ENCODE measurements around the gene MTA3. TPM values are rescaled to one million over a fixed set of nuclear protein-coding genes. Genes with fewer than 3 reads are reported as not detected.

The MTA3 gene
- total RNA-seq, 1 donor from 2014 or later, result 26.8 TPM

GRCh38 chr2:42793334-42794270 lies 225.2 kb downstream of the MTA3 start:
- H3K9me3 Mint-ChIP-seq, result no peaks in the 10 kb centered on the region
- ChIA-PET POLR2A (interaction anchor here (0.9 to 6.1 kb wide), 3 partner anchors 17 to 802 kb away, joined by 3 to 146 read pairs (median 4); partner anchors contain the start of gene THADA), CTCF (interaction anchor here (1.4 kb wide), 1 partner anchor 17 kb away, joined by 5 read pairs; no protein-coding TSS in a partner anchor)
- peaks cover 2% of the 10 kb centered on the region for H3K36me3 Mint-ChIP-seq (ENCODE audit: low read depth)
- intact Hi-C loops (cut with micrococcal nuclease), result loop anchor here (2.0 to 10.0 kb wide), 3 partner anchors 131 to 299 kb away; partner anchors contain the start of gene MTA3
- DNase-seq (no peak), ATAC-seq (ENCODE audit: low read depth) (peak; percentile 3)
- H3K27me3 Mint-ChIP-seq, result no peaks in the 10 kb centered on the region
- peak overlapping the region; percentile 92 for H3K4me3 Mint-ChIP-seq
- peaks cover 47% of the 10 kb centered on the region for H3K4me1 Mint-ChIP-seq
- peak overlapping the region; percentile 67 for H3K27ac Mint-ChIP-seq
- TF ChIP-seq CTCF (IDR thresholded peaks at IDR 0.05), result no peak

- no peak for ATAC-seq (ENCODE audit: low read depth)
- CTCF ChIA-PET, result interaction anchor here (1.4 kb wide), 1 partner anchor 16 kb away, joined by 5 read pairs; no protein-coding TSS in a partner anchor
These were observed 226.0 kb downstream of the MTA3 start for GRCh38 chr2:42794271-42795046.

GRCh38 chr2:42795275-42795674 lies 226.8 kb downstream of the MTA3 start:
- Mint-ChIP-seq H3K4me3 (no peak overlapping the region), H3K9me3 (no peaks in the 10 kb centered on the region), H3K4me1 (peaks cover 47% of the 10 kb centered on the region), H3K36me3 (ENCODE audit: low read depth) (peaks cover 2% of the 10 kb centered on the region), H3K27ac (peak overlapping the region; percentile 72), H3K27me3 (no peaks in the 10 kb centered on the region)
- no peak for TF ChIP-seq CTCF (IDR thresholded peaks at IDR 0.05)
- POLR2A ChIA-PET, result interaction anchor here (0.6 to 6.1 kb wide), 3 partner anchors 15 to 331 kb away, joined by 8 to 146 read pairs (median 11); no protein-coding TSS in a partner anchor
- CTCF ChIA-PET, result interaction anchor here (0.8 to 1.4 kb wide), 2 partner anchors 15 to 815 kb away, joined by 3 to 5 read pairs; no protein-coding TSS in a partner anchor
- ATAC-seq (ENCODE audit: low read depth), result no peak
- no peak for DNase-seq
- intact Hi-C loops (cut with micrococcal nuclease), result loop anchor here (10.0 kb wide), 1 partner anchor 230 kb away; the partner anchor contains the start of gene MTA3

More at GRCh38 chr2:42794271-42795046, 226.0 kb downstream of the MTA3 start:
- intact Hi-C loops (cut with micrococcal nuclease), result loop anchor here (10.0 kb wide), 1 partner anchor 230 kb away; the partner anchor contains the start of gene MTA3
- POLR2A ChIA-PET, result interaction anchor here (0.6 to 6.1 kb wide), 4 partner anchors 16 to 331 kb away, joined by 3 to 146 read pairs (median 10); no protein-coding TSS in a partner anchor
- H3K27ac Mint-ChIP-seq, result peak overlapping the region; percentile 41
- no peak overlapping the region for H3K4me3 Mint-ChIP-seq
- H3K4me1 Mint-ChIP-seq, result peaks cover 47% of the 10 kb centered on the region
- no peaks in the 10 kb centered on the region for H3K27me3 Mint-ChIP-seq
- H3K9me3 Mint-ChIP-seq, result no peaks in the 10 kb centered on the region
- no peak for DNase-seq
- H3K36me3 Mint-ChIP-seq (ENCODE audit: low read depth), result peaks cover 2% of the 10 kb centered on the region
- no peak for TF ChIP-seq CTCF (IDR thresholded peaks at IDR 0.05)

GRCh38 chr2:42795841-42796301 lies 227.4 kb downstream of the MTA3 start:
- H3K4me3 Mint-ChIP-seq, result peak overlapping the region; percentile 9
- DNase-seq (no peak), ATAC-seq (ENCODE audit: low read depth) (no peak)

More at GRCh38 chr2:42795841-42796301, 227.4 kb downstream of the MTA3 start:
- TF ChIP-seq CTCF (IDR thresholded peaks at IDR 0.05), result no peak
- intact Hi-C loops (cut with micrococcal nuclease), result loop anchor here (10.0 kb wide), 1 partner anchor 231 kb away; the partner anchor contains the start of gene MTA3
- POLR2A ChIA-PET, result interaction anchor here (6.1 kb wide), 1 partner anchor 14 kb away, joined by 146 read pairs; no protein-coding TSS in a partner anchor
- Mint-ChIP-seq H3K4me1 (peaks cover 47% of the 10 kb centered on the region), H3K27ac (peak overlapping the region; percentile 72), H3K9me3 (no peaks in the 10 kb centered on the region), H3K36me3 (ENCODE audit: low read depth) (peaks cover 2% of the 10 kb centered on the region), H3K27me3 (no peaks in the 10 kb centered on the region)
- CTCF ChIA-PET, result interaction anchor here (0.8 to 1.6 kb wide), 2 partner anchors 15 to 814 kb away, joined by 3 to 4 read pairs; no protein-coding TSS in a partner anchor

Measured in activated B cell treated with CpG ODN at 0.5 μM for 24 hours (primary cell).